ENCODE results near the gene HOXD13. TPM values are rescaled to one million over a fixed set of nuclear protein-coding genes. Genes with fewer than 3 reads are reported as not detected.

Gene HOXD13
- polyA plus RNA-seq, 1 experiment: not detected

DNA sequence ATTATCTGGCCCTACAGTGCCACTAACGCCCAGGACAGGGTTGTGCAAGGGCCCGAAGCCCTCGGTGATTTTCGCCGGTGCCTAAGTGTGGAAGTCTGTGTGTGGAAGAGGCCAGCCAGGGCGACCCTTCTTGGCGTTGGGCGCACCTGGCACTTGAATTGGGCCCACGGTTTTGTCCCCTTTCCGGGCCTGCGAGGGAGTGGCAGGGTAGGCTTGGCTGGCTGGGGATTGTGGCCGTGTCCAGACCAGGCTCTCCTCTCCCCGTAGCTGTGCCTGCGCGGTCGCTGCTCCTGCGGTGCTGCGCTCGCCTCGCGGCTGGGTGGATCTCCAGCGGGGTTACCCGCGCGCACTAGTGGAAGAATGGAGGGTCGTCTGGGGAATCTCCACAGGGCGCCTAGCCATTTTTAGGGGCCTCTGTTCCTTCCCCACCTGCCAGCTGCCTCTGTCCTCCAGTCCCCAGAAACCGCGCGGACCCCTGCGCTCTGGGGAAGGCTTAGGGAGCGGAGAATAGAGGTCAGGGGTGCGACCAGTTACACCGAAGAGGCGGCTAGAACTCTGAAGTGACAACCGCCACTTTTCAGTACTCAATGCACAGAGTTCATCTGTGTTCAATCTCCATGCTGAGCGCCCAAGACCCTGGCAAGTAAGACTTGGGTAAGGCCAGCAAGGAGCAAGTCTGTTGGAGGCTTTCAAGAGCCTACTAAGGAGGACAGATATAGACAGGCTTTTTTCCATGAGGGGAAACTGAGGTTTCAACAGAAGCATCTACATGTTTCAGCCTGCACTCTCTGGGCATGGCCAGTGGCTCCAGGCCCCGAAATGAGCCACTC is 24.7 kb upstream of the HOXD13 start:
- ChIA-PET CTCF (no interaction called here), POLR2A (no interaction called here)
- H3K9me3 ChIP-seq (ENCODE audit: control insufficient read depth, insufficient read depth, low read length): peaks cover 3% of the 10 kb centered on the region; the same call in 1 of the 2 replicates
- no peak overlapping the region for H3K27ac ChIP-seq (ENCODE audit: low read depth, low read length)
- TF ChIP-seq CTCF (IDR thresholded peaks at IDR 0.05; ENCODE audit: low read depth, low read length): no peak
- DNase-seq (ENCODE audit: low read depth, low spot score): no peak
- no peak overlapping the region for H3K4me3 ChIP-seq (ENCODE audit: low read depth, low read length)
- H3K27me3 ChIP-seq (ENCODE audit: control insufficient read depth, insufficient read depth, low read length): peaks cover 62% of the 10 kb centered on the region

- no peak for DNase-seq (ENCODE audit: low read depth, low spot score)
- Histone ChIP-seq H3K27me3 (ENCODE audit: control insufficient read depth, insufficient read depth, low read length) (peaks cover 68% of the 10 kb centered on the region), H3K9me3 (ENCODE audit: control insufficient read depth, insufficient read depth, low read length) (peaks cover 3% of the 10 kb centered on the region; the same call in 1 of the 2 replicates), H3K4me3 (ENCODE audit: low read depth, low read length) (no peak overlapping the region), H3K27ac (ENCODE audit: low read depth, low read length) (no peak overlapping the region)
- POLR2A ChIA-PET: no interaction called here
- CTCF ChIA-PET: no interaction called here
- no peak for TF ChIP-seq CTCF (IDR thresholded peaks at IDR 0.05; ENCODE audit: low read depth, low read length)
These were observed 24.1 kb upstream of the HOXD13 start for GRCh38 chr2:176068419-176068832.

DNA sequence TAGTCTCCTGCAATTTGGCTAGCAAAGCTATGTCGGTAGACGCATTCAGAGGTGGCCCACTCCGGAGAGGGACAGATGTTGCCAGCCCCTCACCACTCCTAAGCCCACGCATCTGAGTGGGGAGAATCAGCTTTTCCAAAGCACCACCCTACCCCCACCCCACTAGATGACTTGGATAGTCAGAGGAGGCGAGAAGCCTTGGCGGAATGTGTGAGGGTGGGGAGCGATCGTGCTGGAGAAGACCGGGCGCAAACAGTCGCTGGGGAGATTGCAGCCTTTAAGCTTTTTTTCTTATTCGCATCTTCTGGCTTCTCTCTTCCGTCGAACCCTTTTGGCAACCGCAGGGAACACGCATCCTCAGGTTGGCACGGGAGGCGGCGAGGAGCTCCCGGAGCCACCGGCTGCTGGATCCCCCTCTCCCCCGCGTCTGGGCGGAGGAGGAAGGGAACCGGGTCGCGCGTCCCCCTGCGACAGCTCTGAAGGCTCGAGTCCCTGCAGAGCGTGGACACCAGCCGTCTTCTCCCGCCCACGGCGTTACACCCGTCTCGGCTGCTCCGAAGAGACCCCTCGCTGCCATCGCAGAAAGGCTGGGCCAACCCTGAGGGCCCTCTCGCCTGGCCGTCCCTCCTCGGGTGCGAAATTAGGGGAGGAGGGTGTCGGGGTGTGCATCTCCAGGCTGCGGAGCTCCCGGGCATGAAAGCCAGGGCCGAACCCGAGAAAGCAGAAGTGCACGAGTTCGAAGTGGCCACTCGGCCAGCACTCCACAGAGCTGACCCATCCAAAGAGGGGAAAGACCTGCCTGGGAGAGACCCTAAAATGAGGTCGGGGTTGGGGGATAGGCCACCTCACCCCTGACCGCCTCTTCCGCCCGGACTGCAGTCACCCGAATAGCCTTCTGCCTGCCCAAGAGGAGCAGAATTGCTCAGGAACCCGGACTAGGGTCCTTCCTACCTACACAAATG is 20.9 kb upstream of the HOXD13 start:
- ChIA-PET POLR2A (no interaction called here), CTCF (interaction anchor here (0.8 kb wide), 1 partner anchor 10 kb away, joined by 4 read pairs; no protein-coding TSS in a partner anchor)
- Histone ChIP-seq H3K4me3 (ENCODE audit: low read depth, low read length) (no peak overlapping the region), H3K9me3 (ENCODE audit: control insufficient read depth, insufficient read depth, low read length) (peaks cover 3% of the 10 kb centered on the region; the same call in 1 of the 2 replicates), H3K27me3 (ENCODE audit: control insufficient read depth, insufficient read depth, low read length) (peaks cover 91% of the 10 kb centered on the region), H3K27ac (ENCODE audit: low read depth, low read length) (no peak overlapping the region)
- no peak for TF ChIP-seq CTCF (IDR thresholded peaks at IDR 0.05; ENCODE audit: low read depth, low read length)
- no peak for DNase-seq (ENCODE audit: low read depth, low spot score)

DNA sequence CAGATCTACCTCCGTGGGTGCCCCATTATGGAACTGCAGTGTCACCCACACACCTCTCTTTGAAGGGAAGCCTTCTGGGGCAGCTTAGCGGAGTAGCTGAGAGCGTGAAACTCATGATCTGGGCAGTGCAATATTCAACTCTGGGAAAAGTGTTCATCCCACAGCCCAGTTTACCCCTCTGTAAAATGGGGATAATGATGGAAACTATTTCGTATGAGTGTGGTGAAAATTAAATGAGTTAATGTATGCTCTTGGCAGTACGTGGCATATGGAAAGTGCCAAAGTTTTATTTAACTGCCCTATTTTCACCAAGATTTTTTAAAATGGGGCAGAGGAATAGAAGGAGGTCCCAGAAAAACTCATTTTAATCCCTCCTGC is 20.2 kb upstream of the HOXD13 start:
- Histone ChIP-seq H3K9me3 (ENCODE audit: control insufficient read depth, insufficient read depth, low read length) (peaks cover 3% of the 10 kb centered on the region; the same call in 1 of the 2 replicates), H3K4me3 (ENCODE audit: low read depth, low read length) (no peak overlapping the region), H3K27me3 (ENCODE audit: control insufficient read depth, insufficient read depth, low read length) (peaks cover 90% of the 10 kb centered on the region), H3K27ac (ENCODE audit: low read depth, low read length) (no peak overlapping the region)
- no peak for TF ChIP-seq CTCF (IDR thresholded peaks at IDR 0.05; ENCODE audit: low read depth, low read length)
- no peak for DNase-seq (ENCODE audit: low read depth, low spot score)
- ChIA-PET CTCF (no interaction called here), POLR2A (no interaction called here)

Data from AG04450 (cell line).